PC-3 (cell line): ENCODE results near the gene BRD4. TPM values are rescaled to one million over a fixed set of nuclear protein-coding genes. Genes with fewer than 3 reads are reported as not detected.

ENCODE experiments used
- ATAC-seq: fragments of 200-7000 bp; cut with Tn5 transposase; 2 replicates; pipeline ENCODE4 v1.9.1; 2020; ENCODE audit warnings: mild to moderate bottlenecking, moderate library complexity
- BruUV-seq: library from RNA; stranded (reverse); fragments of 400-500 nt; replicated peaks from 2 replicates; lab custom pipeline; 2021; lab: Mats Ljungman, UMichigan
- CTCF ChIA-PET: fragments of 300-600 bp; sonication (Branson Sonifier 250); formaldehyde crosslinking; loops from one replicate; lab custom pipeline; 2022; ENCODE audit warnings: antibody characterized with exemption; lab: Charles Lee
- POLR2A ChIA-PET: fragments of 300-600 bp; sonication (Branson Sonifier 250); formaldehyde crosslinking; loops from one replicate; lab custom pipeline; 2022; ENCODE audit warnings: antibody characterized with exemption; ENCODE audit not compliant: unreplicated experiment; lab: Charles Lee
- DNase-seq: peaks from one replicate; pipeline ENCODE4 v3.0.0-alpha.2; 2015
- H2AFZ ChIP-seq: fragments of 300-600 bp; sonication (generic); 2 replicates; pipeline ENCODE4 v1.6.0; 2016; ENCODE audit warnings: antibody characterized with exemption, low read length
- H3F3A ChIP-seq: fragments of 300-600 bp; sonication (generic); one replicate; pipeline ENCODE4 v1.6.0; 2017; ENCODE audit warnings: antibody characterized with exemption, low read length, control low read depth, mild to moderate bottlenecking; ENCODE audit not compliant: unreplicated experiment
- H3K27ac ChIP-seq: fragments of 300-600 bp; sonication (generic); 2 replicates; pipeline ENCODE4 v1.5.1; 2016; ENCODE audit warnings: mild to moderate bottlenecking, low read length
- H3K27me3 ChIP-seq: fragments of 300-600 bp; sonication (generic); 2 replicates; pipeline ENCODE4 v1.6.1; 2016; ENCODE audit warnings: low read length, mixed read lengths
- H3K36me3 ChIP-seq: fragments of 300-600 bp; sonication (generic); 2 replicates; pipeline ENCODE4 v1.6.1; 2016; ENCODE audit warnings: low read depth, mixed run types, low read length, mixed read lengths
- H3K4me1 ChIP-seq: fragments of 300-600 bp; sonication (generic); 2 replicates; pipeline ENCODE4 v1.5.1; 2016; ENCODE audit warnings: low read length; ENCODE audit not compliant: insufficient read depth
- H3K4me2 ChIP-seq: fragments of 300-600 bp; sonication (generic); 2 replicates; pipeline ENCODE4 v1.6.0; 2016; ENCODE audit warnings: low read length
- H3K4me3 ChIP-seq: fragments of 300-600 bp; sonication (generic); 2 replicates; pipeline ENCODE4 v1.5.1; 2016; ENCODE audit warnings: mild to moderate bottlenecking, low read length, mixed read lengths
- H3K79me2 ChIP-seq: fragments of 300-600 bp; sonication (generic); 2 replicates; pipeline ENCODE4 v1.6.1; 2017; ENCODE audit warnings: low read length, mixed read lengths
- H3K9ac ChIP-seq: fragments of 300-600 bp; sonication (generic); 2 replicates; pipeline ENCODE4 v1.6.0; 2016; ENCODE audit warnings: mild to moderate bottlenecking, low read length
- H3K9me2 ChIP-seq: fragments of 300-600 bp; sonication (generic); replicated peaks from 2 replicates; pipeline ENCODE4 v1.6.1; 2016; ENCODE audit warnings: mixed run types, low read length, mixed read lengths
- H3K9me3 ChIP-seq: fragments of 300-600 bp; sonication (generic); 2 replicates; pipeline ENCODE4 v1.6.1; 2016; ENCODE audit warnings: low read length, mixed read lengths
- H4K20me1 ChIP-seq: fragments of 300-600 bp; sonication (generic); 2 replicates; pipeline ENCODE4 v1.6.1; 2016; ENCODE audit warnings: low read length, mixed read lengths
- CTCF ChIP-seq: fragments of 300-600 bp; sonication (generic); conservative IDR thresholded peaks from 2 replicates; pipeline ENCODE4 v1.5.1; 2017; ENCODE audit warnings: antibody characterized with exemption, low read depth, mild to moderate bottlenecking, low read length
- EZH2 ChIP-seq: fragments of 300-600 bp; sonication (generic); IDR thresholded peaks from one replicate; pipeline ENCODE4 v1.6.1; 2017; ENCODE audit warnings: antibody characterized with exemption, mild to moderate bottlenecking, low read length; ENCODE audit not compliant: unreplicated experiment
- EZH2phosphoT487 ChIP-seq: fragments of 300-600 bp; sonication (generic); IDR thresholded peaks from 2 replicates; pipeline ENCODE4 v1.6.1; 2018; ENCODE audit warnings: mild to moderate bottlenecking, antibody characterized with exemption, low read length, borderline replicate concordance
- intact Hi-C: fragments of 100-400 bp; cut with micrococcal nuclease; formaldehyde crosslinking; loops from 2 replicates; pipeline ENCODE4 v1.9.0; 2023
- total RNA-seq: library from RNA; depleted of rRNA; stranded (reverse); fragments of >200 nt; gene quantifications from 2 replicates; pipeline ENCODE4 v1.2.3, GENCODE V29; 2014

The BRD4 gene
- total RNA-seq, 1 experiment from 2014 or later: 20.9 TPM

DNA sequence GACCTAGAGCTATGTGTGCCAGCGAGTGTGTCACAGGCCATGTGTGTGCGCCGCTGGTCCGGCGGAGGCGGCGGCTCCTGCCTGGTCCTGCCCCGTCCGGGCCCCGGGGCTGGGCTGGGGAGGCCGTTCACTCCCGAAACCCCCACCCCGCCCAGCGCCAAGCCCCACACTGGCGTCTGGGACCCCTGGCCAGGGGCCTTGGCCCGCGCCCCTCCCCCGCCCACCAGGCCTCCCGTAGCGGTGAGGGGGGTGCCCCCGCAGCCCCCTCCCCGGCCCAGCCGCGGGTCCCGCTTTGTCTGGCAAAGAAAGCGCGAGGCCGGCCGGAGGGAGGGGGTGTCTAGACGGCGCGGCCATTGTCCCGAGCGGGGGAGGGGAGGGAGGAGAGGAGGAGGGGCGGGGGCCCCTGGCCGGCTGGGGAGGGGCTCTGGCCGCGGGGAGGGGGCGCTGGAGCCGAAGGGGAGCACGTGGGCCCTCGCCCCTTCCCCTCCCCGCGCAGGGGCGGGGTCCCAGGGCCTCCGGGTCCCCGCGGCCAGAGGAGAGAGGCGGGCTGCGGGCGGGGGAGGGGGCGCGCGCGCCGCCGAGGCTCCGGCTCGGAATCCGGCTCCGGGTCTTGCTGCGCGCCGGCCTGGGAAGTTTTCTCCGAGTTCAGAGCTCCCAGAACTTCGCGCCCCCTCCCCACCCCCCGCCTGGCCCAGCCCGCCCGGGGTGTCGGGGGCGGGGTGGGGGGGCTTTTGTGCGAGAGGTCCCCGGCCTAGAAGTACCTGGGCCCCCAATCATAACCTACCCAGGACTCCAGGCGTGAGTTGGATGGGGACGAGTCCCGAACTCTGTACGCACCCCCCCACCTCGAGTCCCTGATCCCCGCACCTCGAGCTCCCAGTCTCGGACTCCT is 132.4 kb downstream of the BRD4 start:
- Histone ChIP-seq H3K9me3 (no peaks in the 10 kb centered on the region), H3K4me2 (peak overlapping the region; percentile 100), H3K4me3 (peak overlapping the region; percentile 99), H3K27me3 (no peaks in the 10 kb centered on the region), H3K27ac (peak overlapping the region; percentile 73), H3K36me3 (no peaks in the 10 kb centered on the region), H3K79me2 (peaks cover 11% of the 10 kb centered on the region), H3K9ac (peak overlapping the region; percentile 95), H3K4me1 (peaks cover 22% of the 10 kb centered on the region), H4K20me1 (no peaks in the 10 kb centered on the region), H3F3A (no peaks in the 10 kb centered on the region), H2AFZ (peak overlapping the region; percentile 57; the same call in 1 of the 2 replicates), H3K9me2 (no peaks in the 10 kb centered on the region)
- CTCF ChIA-PET: no interaction called here
- ATAC-seq (no peak), DNase-seq (peak; percentile 43)
- POLR2A ChIA-PET: interaction anchor here (0.6 kb wide), 1 partner anchor 137 kb away, joined by 6 read pairs; no protein-coding TSS in a partner anchor
- TF ChIP-seq EZH2phosphoT487: no peak
- no peak for TF ChIP-seq EZH2
- TF ChIP-seq CTCF: no peak
- BruUV-seq: no TSS peak
- intact Hi-C loops: no loop called here

DNA sequence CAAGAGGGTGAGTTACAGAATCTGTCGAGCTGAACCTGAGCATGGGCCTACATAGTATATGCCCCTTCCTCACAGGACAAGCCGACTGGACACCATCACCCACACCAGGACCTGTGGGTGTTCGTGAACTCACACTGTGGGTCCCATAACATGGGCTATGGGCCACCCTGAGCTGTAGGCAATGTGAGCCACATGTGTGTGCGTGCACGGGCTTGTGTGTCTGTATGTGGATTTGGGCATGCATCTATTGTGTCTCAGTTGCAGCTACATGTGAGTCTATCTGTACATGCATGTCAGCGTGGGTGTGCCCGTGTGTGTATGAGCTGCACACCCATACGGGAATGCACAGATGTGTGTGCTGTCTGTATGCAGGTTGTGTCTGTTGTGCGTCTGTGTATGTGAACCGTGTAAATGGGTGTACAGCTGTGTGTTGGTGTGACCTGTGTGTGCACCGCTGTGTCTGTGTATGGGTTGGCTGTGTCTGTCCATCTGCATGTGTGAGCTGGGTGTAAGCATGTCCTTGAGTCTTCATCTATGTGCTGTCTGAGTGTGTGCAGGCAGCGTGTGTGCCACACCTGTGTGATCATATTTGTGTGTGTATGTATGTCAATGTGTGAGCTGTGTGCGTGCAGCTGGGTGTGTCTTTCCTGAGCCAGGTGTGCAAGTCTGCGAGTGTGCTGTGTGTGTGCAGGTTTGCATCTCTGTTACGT is 133.2 kb downstream of the BRD4 start:
- H3K9ac ChIP-seq: peak overlapping the region; percentile 95
- H3K36me3 ChIP-seq: no peaks in the 10 kb centered on the region
- no peaks in the 10 kb centered on the region for H3K27me3 ChIP-seq
- peaks cover 18% of the 10 kb centered on the region for H3K79me2 ChIP-seq
- H4K20me1 ChIP-seq: no peaks in the 10 kb centered on the region
- BruUV-seq: TSS peak; percentile 43
- ChIA-PET POLR2A (interaction anchor here (0.6 kb wide), 1 partner anchor 137 kb away, joined by 6 read pairs; no protein-coding TSS in a partner anchor), CTCF (no interaction called here)
- DNase-seq (no peak), ATAC-seq (no peak)
- H3K9me3 ChIP-seq: no peaks in the 10 kb centered on the region
- intact Hi-C loops: no loop called here
- peak overlapping the region; percentile 73 for H3K27ac ChIP-seq
- TF ChIP-seq EZH2 (no peak), EZH2phosphoT487 (no peak), CTCF (no peak)
- H3K9me2 ChIP-seq: no peaks in the 10 kb centered on the region
- no peak overlapping the region for H2AFZ ChIP-seq
- peaks cover 25% of the 10 kb centered on the region for H3K4me1 ChIP-seq
- H3K4me2 ChIP-seq: peak overlapping the region; percentile 100
- H3K4me3 ChIP-seq: peak overlapping the region; percentile 99
- H3F3A ChIP-seq: no peaks in the 10 kb centered on the region
